Panc1 (cell line): ENCODE measurements around the gene ATF6B. TPM values are rescaled to one million over a fixed set of nuclear protein-coding genes. Genes with fewer than 3 reads are reported as not detected.
A peak's percentile ranks its signal among the peaks of the same experiment; 100 is the strongest.

ENCODE experiments used
- ATAC-seq: fragments of 200-7000 bp; cut with Tn5 transposase; 2 replicates; pipeline ENCODE4 v1.9.1; 2020; ENCODE audit warnings: mild to moderate bottlenecking, moderate library complexity
- Bru-seq: library from RNA; stranded (reverse); fragments of 400-500 nt; gene quantifications from one replicate; lab custom pipeline; 2021; lab: Mats Ljungman, UMichigan
- BruChase-seq, 2 experiments: library from RNA; stranded (reverse); fragments of 400-500 nt; gene quantifications; one replicate each; lab custom pipeline; 2021; lab: Mats Ljungman, UMichigan
- BruUV-seq: library from RNA; stranded (reverse); fragments of 400-500 nt; replicated peaks from 2 replicates; lab custom pipeline; 2021; lab: Mats Ljungman, UMichigan
- CTCF ChIA-PET: fragments of 300-600 bp; sonication (Branson Sonifier 250); formaldehyde crosslinking; loops from one replicate; lab custom pipeline; 2022; ENCODE audit warnings: antibody characterized with exemption; lab: Charles Lee
- POLR2A ChIA-PET: fragments of 300-600 bp; sonication (Branson Sonifier 250); formaldehyde crosslinking; loops from one replicate; lab custom pipeline; 2022; ENCODE audit warnings: antibody characterized with exemption; lab: Charles Lee
- DNase-seq: peaks from one replicate; pipeline ENCODE4 v3.0.0-alpha.2; 2010; ENCODE audit warnings: low read depth, low spot score
- H3K27ac ChIP-seq: 2 replicates; pipeline ENCODE4 v1.5.1; 2011; ENCODE audit warnings: mild to moderate bottlenecking, low read length, inconsistent platforms
- H3K27me3 ChIP-seq: fragments of 200-500 bp; sonication (Bioruptor generic); 2 replicates; pipeline ENCODE4 v1.6.0; 2014; ENCODE audit warnings: low read length, inconsistent platforms; ENCODE audit not compliant: control insufficient read depth, insufficient read depth
- H3K36me3 ChIP-seq: fragments of 200-500 bp; sonication (Bioruptor generic); 2 replicates; pipeline ENCODE4 v1.5.1; 2014; ENCODE audit warnings: inconsistent platforms, mild to moderate bottlenecking, low read length, moderate library complexity; ENCODE audit not compliant: control insufficient read depth, insufficient read depth
- H3K4me1 ChIP-seq: 2 replicates; pipeline ENCODE4 v1.5.1; 2011; ENCODE audit warnings: inconsistent platforms, mild to moderate bottlenecking, low read length, moderate library complexity; ENCODE audit not compliant: control insufficient read depth, insufficient read depth
- H3K4me3 ChIP-seq, 2 experiments: 2 replicates each; pipeline ENCODE4 v1.5.1; 2011 to 2012; ENCODE audit warnings: low read depth in 2 of 2, low read length in 2 of 2, mild to moderate bottlenecking in 2 of 2, inconsistent platforms in 1 of 2, moderate library complexity in 1 of 2
- H3K9me3 ChIP-seq: fragments of 200-500 bp; sonication (Bioruptor generic); 2 replicates; pipeline ENCODE4 v1.5.1; 2014; ENCODE audit warnings: low read depth, mild to moderate bottlenecking, inconsistent platforms, low read length, moderate library complexity; ENCODE audit not compliant: control insufficient read depth, insufficient read depth
- POLR2AphosphoS5 ChIP-seq: IDR thresholded peaks from 2 replicates; pipeline ENCODE4 v1.6.1; 2012; ENCODE audit warnings: mild to moderate bottlenecking, low read depth, low read length, moderate library complexity
- SIN3A ChIP-seq: IDR thresholded peaks from 2 replicates; pipeline ENCODE4 v1.6.1; 2012; ENCODE audit warnings: low read depth, mild to moderate bottlenecking, low read length, moderate library complexity, borderline replicate concordance; ENCODE audit not compliant: insufficient read depth
- TCF7L2 ChIP-seq: IDR thresholded peaks from 2 replicates; pipeline ENCODE4 v1.6.1; 2011; ENCODE audit warnings: mild to moderate bottlenecking, low read depth, low read length, inconsistent platforms
- in situ Hi-C: cut with HindIII; loops from 2 replicates; pipeline ENCODE4 v1.10.0; 2016; ENCODE audit warnings: low sequenced_read_pairs, low pct_unique_long_range_greater_than_20kb
- intact Hi-C: fragments of 100-400 bp; cut with micrococcal nuclease; formaldehyde crosslinking; loops from one replicate; pipeline ENCODE4 v1.10.0; 2022; ENCODE audit not compliant: unreplicated experiment
- long read RNA-seq: library from polyadenylated mRNA; unstranded; transcript quantifications from one replicate; pipeline ENCODE4 v2.0.0, GENCODE V29; 2021; ENCODE audit not compliant: unreplicated experiment
- polyA plus RNA-seq: library from polyadenylated mRNA; unstranded; fragments of >200 nt; gene quantifications from one replicate; pipeline ENCODE4 v1.2.1, GENCODE V29; 2012; ENCODE audit warnings: missing spikeins; ENCODE audit not compliant: insufficient read length
- total RNA-seq: library from RNA; stranded (reverse); gene quantifications from one replicate; pipeline ENCODE4 v1.2.1, GENCODE V29; 2021; ENCODE audit not compliant: unreplicated experiment
- TF ChIP-seq, protein P1 (sequence below), 2 experiments: IDR thresholded peaks; 2 replicates each; pipeline ENCODE4 v1.6.1; 2011 to 2012; ENCODE audit warnings: low read depth in 2 of 2, control low read depth in 1 of 2, low read length in 1 of 2, mild to moderate bottlenecking in 1 of 2, moderate library complexity in 1 of 2; ENCODE audit not compliant: insufficient read depth in 1 of 2
- TF ChIP-seq, protein P2 (sequence below): fragments of 450-650 bp; IDR thresholded peaks from 2 replicates; pipeline ENCODE4 v1.5.1; 2017; ENCODE audit warnings: mild to moderate bottlenecking

ATF6B gene
- 127 TPM for total RNA-seq
- 121 TPM for polyA plus RNA-seq
- percentile 80 among the genes with signal in this experiment for Bru-seq, nascent RNA
- percentile 83 among the genes with signal in this experiment for BruChase-seq, experiment 1, labeled RNA remaining after a 2-hour chase
- percentile 87 among the genes with signal in this experiment for BruChase-seq, experiment 2, labeled RNA remaining after a 6-hour chase
- long read RNA-seq, partial matches to known transcripts = 2 of 9 reads
- long read RNA-seq, other reads (novel, unspliced or antisense) = 3 of 9 reads

DNA sequence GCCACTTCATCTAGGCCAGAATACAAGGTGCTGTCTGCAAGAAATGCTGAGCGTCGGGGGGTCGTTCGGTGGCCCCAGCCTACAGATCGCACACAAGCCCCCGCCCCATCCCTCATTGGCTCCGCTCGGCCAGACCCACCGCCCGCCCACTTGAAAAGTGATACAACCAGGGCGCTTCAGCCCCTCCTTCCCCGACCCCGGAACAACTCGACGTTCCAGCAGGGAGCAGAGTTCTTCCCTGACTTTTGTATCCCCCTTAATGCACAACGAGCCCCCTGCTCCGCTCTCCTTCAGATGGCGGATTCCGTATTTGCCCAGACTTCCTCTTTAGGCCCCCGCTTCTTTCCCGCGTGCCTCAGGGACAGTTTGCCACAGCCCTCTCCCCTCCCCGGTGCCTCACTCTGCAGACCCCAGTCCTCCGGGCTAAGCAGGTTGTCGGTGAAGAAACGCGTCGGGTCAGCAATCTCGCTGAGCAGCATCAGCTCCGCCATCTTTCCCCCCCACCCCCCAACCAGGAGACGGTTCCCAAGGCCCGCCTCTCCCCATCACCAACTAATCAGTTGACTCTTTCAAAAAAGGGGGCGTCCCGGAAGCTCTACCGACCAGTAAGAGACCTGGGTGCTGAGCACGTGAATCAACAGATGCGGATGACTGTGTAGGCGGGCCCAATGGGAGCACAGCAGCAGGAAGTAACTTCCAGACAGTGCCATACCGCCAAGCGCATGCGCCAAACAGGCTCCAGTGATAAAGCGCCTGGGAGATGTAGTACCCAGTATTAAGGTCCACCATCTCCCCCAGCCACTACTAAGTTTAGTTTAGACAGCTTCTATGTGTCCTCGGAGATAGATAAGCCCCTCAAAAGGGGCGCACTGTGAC lies at the start of gene ATF6B:
TSS of gene ATF6B (minus strand) at position 530 of the 876 bp plus-strand sequence. CDS start at position 491, 39 bp downstream.
- peak; percentile 93 for DNase-seq
- ATAC-seq = peak; percentile 95
- peaks cover 23% of the 10 kb centered on the region for H3K4me1 ChIP-seq
- in situ Hi-C loops = no loop called here
- intact Hi-C loops = no loop called here
- peak within 1 kb of the TSS; percentile 92 to 100 for H3K4me3 ChIP-seq
- TF ChIP-seq POLR2AphosphoS5 (0 out of 2 replicates have a peak, but pooled peaks have one; percentile 35), SIN3A (peak; percentile 83; the same call in 1 of the 2 replicates), TCF7L2 (no peak)
- TF ChIP-seq, protein P1, sequence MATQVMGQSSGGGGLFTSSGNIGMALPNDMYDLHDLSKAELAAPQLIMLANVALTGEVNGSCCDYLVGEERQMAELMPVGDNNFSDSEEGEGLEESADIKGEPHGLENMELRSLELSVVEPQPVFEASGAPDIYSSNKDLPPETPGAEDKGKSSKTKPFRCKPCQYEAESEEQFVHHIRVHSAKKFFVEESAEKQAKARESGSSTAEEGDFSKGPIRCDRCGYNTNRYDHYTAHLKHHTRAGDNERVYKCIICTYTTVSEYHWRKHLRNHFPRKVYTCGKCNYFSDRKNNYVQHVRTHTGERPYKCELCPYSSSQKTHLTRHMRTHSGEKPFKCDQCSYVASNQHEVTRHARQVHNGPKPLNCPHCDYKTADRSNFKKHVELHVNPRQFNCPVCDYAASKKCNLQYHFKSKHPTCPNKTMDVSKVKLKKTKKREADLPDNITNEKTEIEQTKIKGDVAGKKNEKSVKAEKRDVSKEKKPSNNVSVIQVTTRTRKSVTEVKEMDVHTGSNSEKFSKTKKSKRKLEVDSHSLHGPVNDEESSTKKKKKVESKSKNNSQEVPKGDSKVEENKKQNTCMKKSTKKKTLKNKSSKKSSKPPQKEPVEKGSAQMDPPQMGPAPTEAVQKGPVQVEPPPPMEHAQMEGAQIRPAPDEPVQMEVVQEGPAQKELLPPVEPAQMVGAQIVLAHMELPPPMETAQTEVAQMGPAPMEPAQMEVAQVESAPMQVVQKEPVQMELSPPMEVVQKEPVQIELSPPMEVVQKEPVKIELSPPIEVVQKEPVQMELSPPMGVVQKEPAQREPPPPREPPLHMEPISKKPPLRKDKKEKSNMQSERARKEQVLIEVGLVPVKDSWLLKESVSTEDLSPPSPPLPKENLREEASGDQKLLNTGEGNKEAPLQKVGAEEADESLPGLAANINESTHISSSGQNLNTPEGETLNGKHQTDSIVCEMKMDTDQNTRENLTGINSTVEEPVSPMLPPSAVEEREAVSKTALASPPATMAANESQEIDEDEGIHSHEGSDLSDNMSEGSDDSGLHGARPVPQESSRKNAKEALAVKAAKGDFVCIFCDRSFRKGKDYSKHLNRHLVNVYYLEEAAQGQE (IDR thresholded peaks at IDR 0.05; ENCODE audit: insufficient read depth in 1 of 2, low read depth in 2 of 2, low read length in 1 of 2) = no peak
- TF ChIP-seq, protein P2, sequence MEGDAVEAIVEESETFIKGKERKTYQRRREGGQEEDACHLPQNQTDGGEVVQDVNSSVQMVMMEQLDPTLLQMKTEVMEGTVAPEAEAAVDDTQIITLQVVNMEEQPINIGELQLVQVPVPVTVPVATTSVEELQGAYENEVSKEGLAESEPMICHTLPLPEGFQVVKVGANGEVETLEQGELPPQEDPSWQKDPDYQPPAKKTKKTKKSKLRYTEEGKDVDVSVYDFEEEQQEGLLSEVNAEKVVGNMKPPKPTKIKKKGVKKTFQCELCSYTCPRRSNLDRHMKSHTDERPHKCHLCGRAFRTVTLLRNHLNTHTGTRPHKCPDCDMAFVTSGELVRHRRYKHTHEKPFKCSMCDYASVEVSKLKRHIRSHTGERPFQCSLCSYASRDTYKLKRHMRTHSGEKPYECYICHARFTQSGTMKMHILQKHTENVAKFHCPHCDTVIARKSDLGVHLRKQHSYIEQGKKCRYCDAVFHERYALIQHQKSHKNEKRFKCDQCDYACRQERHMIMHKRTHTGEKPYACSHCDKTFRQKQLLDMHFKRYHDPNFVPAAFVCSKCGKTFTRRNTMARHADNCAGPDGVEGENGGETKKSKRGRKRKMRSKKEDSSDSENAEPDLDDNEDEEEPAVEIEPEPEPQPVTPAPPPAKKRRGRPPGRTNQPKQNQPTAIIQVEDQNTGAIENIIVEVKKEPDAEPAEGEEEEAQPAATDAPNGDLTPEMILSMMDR = no peak
- ChIA-PET CTCF (interaction anchor here (0.6 to 1.2 kb wide), 3 partner anchors 9 to 1463 kb away, joined by 4 to 6 read pairs (median 5); no protein-coding TSS in a partner anchor), POLR2A (interaction anchor here (0.6 kb wide), 1 partner anchor 30 kb away, joined by 7 read pairs; no protein-coding TSS in a partner anchor)
- TSS peak; percentile 64 for BruUV-seq
- H3K27me3 ChIP-seq = no peaks in the 10 kb centered on the region
- H3K9me3 ChIP-seq = no peaks in the 10 kb centered on the region
- peak within 1 kb of the TSS; percentile 96 for H3K27ac ChIP-seq
- H3K36me3 ChIP-seq = no peaks in the 10 kb centered on the region; the same call in 1 of the 2 replicates

DNA sequence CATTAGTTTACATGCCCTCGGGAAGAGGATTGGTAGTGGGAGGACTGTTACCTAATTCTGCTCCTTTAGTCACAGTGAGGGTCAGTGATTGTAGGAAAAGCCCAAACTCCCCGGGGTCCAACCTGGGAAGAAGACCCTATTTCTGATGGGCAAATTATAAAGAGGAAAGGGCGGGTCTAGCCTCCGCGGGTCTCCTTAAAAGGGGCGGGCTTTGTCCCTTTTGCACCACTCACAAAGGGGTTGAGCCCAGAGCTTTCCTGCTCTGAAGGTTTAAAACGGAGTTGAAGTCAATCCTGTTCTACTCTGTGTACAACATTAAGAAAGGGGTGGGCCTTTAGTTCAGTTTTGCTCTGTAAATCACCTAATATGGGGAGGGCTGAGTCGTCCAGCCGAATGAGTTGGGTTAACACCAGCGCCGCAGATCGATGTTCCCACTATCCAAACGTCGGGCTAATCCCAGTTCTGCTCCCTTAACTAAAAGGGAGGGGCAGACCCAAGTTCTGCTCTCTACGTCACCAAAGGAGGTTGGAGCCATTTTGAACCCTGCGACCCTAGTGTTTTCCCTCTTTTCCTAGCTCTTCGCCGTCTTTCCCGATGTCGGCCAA lies 49.2 kb upstream of the ATF6B start:
- Histone ChIP-seq H3K9me3 (no peaks in the 10 kb centered on the region), H3K4me1 (peaks cover 37% of the 10 kb centered on the region), H3K27ac (peak overlapping the region; percentile 98), H3K27me3 (no peaks in the 10 kb centered on the region), H3K36me3 (0 out of 2 replicates have a peak, but pooled peaks cover 3% of the 10 kb centered on the region), H3K4me3 (peak overlapping the region; percentile 61 to 64)
- POLR2A ChIA-PET = interaction anchor here (1.0 to 1.1 kb wide), 2 partner anchors 18 to 87 kb away, joined by 3 to 4 read pairs; no protein-coding TSS in a partner anchor
- in situ Hi-C loops (no loop called here), intact Hi-C loops (no loop called here)
- TF ChIP-seq, protein P2 = no peak
- TF ChIP-seq POLR2AphosphoS5 = peak; percentile 70; the same call in 1 of the 2 replicates
- TF ChIP-seq SIN3A = no peak
- peak; percentile 52 for ATAC-seq
- DNase-seq = no peak
- CTCF ChIA-PET = interaction anchor here (0.6 to 1.4 kb wide), 2 partner anchors 13 to 18 kb away, joined by 3 read pairs; no protein-coding TSS in a partner anchor
- BruUV-seq = no TSS peak
